Tibial nerve (tissue), 4 donors: ENCODE measurements around the gene LINC00237.

ENCODE experiments used
- EP300 ChIP-seq, 2 donors: sonication (generic); formaldehyde crosslinking; IDR thresholded peaks; one replicate each; pipeline ENCODE4 v1.6.1; 2017; ENCODE audit warnings: antibody characterized with exemption in 2 of 2, mild to moderate bottlenecking in 1 of 2
- POLR2A ChIP-seq, 2 donors: fragments of 450-650 bp; IDR thresholded peaks; one replicate each; pipeline ENCODE4 v1.6.1; 2017; ENCODE audit warnings: antibody characterized with exemption in 2 of 2, mild to moderate bottlenecking in 2 of 2, moderate library complexity in 2 of 2
- TF ChIP-seq, protein P1 (sequence below), 5 experiments: fragments of 200-600 bp in 3 of 5; fragments of 450-650 bp in 2 of 5; sonication (generic) in 3 of 5; IDR thresholded peaks; one replicate each; pipeline ENCODE4 v1.5.1; 2016 to 2019; ENCODE audit warnings: antibody characterized with exemption in 5 of 5, mild to moderate bottlenecking in 3 of 5, moderate library complexity in 2 of 5

- no peak for TF ChIP-seq EP300 (IDR thresholded peaks at IDR 0.05)
- TF ChIP-seq, protein P1, sequence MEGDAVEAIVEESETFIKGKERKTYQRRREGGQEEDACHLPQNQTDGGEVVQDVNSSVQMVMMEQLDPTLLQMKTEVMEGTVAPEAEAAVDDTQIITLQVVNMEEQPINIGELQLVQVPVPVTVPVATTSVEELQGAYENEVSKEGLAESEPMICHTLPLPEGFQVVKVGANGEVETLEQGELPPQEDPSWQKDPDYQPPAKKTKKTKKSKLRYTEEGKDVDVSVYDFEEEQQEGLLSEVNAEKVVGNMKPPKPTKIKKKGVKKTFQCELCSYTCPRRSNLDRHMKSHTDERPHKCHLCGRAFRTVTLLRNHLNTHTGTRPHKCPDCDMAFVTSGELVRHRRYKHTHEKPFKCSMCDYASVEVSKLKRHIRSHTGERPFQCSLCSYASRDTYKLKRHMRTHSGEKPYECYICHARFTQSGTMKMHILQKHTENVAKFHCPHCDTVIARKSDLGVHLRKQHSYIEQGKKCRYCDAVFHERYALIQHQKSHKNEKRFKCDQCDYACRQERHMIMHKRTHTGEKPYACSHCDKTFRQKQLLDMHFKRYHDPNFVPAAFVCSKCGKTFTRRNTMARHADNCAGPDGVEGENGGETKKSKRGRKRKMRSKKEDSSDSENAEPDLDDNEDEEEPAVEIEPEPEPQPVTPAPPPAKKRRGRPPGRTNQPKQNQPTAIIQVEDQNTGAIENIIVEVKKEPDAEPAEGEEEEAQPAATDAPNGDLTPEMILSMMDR (IDR thresholded peaks at IDR 0.05): no peak
- TF ChIP-seq POLR2A (IDR thresholded peaks at IDR 0.05): no peak
Measured at GRCh38 chr20:21137078-21137477, 30.9 kb upstream of the LINC00237 start.
